HEK293T (cell line): ENCODE results near the gene IL20.

Experiments
- ARNT ChIP-seq: fragments of 450-650 bp; IDR thresholded peaks from 2 replicates; pipeline ENCODE4 v1.6.1; 2017; ENCODE audit warnings: mild to moderate bottlenecking
- BHLHE40 ChIP-seq: fragments of 450-650 bp; IDR thresholded peaks from 2 replicates; pipeline ENCODE4 v1.6.1; 2016; ENCODE audit warnings: mild to moderate bottlenecking, moderate library complexity, borderline replicate concordance
- CTBP1 ChIP-seq: fragments of 450-650 bp; IDR thresholded peaks from 2 replicates; pipeline ENCODE4 v1.6.1; 2016; ENCODE audit warnings: borderline replicate concordance
- ELF4 ChIP-seq: fragments of 450-650 bp; IDR thresholded peaks from 2 replicates; pipeline ENCODE4 v1.6.1; 2017; ENCODE audit warnings: antibody characterized with exemption
- FOXA1 ChIP-seq: fragments of 450-650 bp; IDR thresholded peaks from 2 replicates; pipeline ENCODE4 v1.6.1; 2016; ENCODE audit warnings: mild to moderate bottlenecking
- FOXK2 ChIP-seq: fragments of 450-650 bp; IDR thresholded peaks from 2 replicates; pipeline ENCODE4 v1.6.1; 2016; ENCODE audit warnings: mild to moderate bottlenecking
- FOXM1 ChIP-seq: fragments of 450-650 bp; IDR thresholded peaks from 2 replicates; pipeline ENCODE4 v1.6.1; 2017; ENCODE audit warnings: mild to moderate bottlenecking, borderline replicate concordance
- L3MBTL2 ChIP-seq: fragments of 450-650 bp; conservative IDR thresholded peaks from 2 replicates; pipeline ENCODE4 v1.6.1; 2016; ENCODE audit warnings: mild to moderate bottlenecking
- LEF1 ChIP-seq: fragments of 450-650 bp; IDR thresholded peaks from 2 replicates; pipeline ENCODE4 v1.6.1; 2017; ENCODE audit warnings: mild to moderate bottlenecking, borderline replicate concordance
- SP1 ChIP-seq: fragments of 450-650 bp; IDR thresholded peaks from 2 replicates; pipeline ENCODE4 v1.6.1; 2017
- SUZ12 ChIP-seq: fragments of 450-650 bp; IDR thresholded peaks from 2 replicates; pipeline ENCODE4 v1.6.1; 2016; ENCODE audit warnings: mild to moderate bottlenecking
- TARDBP ChIP-seq: fragments of 450-650 bp; IDR thresholded peaks from 2 replicates; pipeline ENCODE4 v1.6.1; 2016
- ZNF384 ChIP-seq: fragments of 450-650 bp; IDR thresholded peaks from 2 replicates; pipeline ENCODE4 v1.6.1; 2016
- TF ChIP-seq, protein P1 (sequence below): fragments of 450-650 bp; IDR thresholded peaks from 2 replicates; pipeline ENCODE4 v1.6.1; 2016

DNA sequence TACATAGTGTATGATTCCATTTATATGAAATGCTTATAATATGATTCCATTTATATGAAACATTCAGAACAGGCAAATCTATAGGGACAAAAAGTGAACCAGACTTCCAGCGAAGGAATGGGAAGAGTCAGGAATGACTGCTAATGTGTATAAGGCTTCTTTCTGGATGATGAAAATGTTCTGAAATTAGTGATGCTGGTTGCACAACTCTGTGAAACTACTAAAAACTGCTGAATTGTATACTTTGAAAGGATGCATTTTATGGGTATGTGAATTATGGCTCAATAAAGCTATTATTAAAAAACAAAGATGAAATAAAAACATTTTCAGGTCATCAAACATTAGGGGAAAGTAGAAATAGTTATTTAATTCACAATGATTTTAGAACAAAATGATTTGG lies 17.7 kb downstream of the IL20 start:
- TF ChIP-seq, protein P1, sequence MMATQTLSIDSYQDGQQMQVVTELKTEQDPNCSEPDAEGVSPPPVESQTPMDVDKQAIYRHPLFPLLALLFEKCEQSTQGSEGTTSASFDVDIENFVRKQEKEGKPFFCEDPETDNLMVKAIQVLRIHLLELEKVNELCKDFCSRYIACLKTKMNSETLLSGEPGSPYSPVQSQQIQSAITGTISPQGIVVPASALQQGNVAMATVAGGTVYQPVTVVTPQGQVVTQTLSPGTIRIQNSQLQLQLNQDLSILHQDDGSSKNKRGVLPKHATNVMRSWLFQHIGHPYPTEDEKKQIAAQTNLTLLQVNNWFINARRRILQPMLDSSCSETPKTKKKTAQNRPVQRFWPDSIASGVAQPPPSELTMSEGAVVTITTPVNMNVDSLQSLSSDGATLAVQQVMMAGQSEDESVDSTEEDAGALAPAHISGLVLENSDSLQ, result no peak
- TF ChIP-seq FOXA1 (no peak), LEF1 (no peak), SUZ12 (no peak), FOXM1 (no peak), SP1 (no peak), FOXK2 (no peak), TARDBP (no peak), ELF4 (no peak), L3MBTL2 (no peak), BHLHE40 (no peak), ARNT (no peak), ZNF384 (no peak), CTBP1 (no peak)
